Ishikawa (cell line): ENCODE data around the gene ZFR2.

Source experiments
- CEBPB ChIP-seq: IDR thresholded peaks from 2 replicates; pipeline ENCODE4 v1.6.1; 2012
- CREB1 ChIP-seq: IDR thresholded peaks from 2 replicates; pipeline ENCODE4 v1.6.1; 2012; ENCODE audit warnings: low read depth
- EGR1 ChIP-seq: IDR thresholded peaks from 2 replicates; pipeline ENCODE4 v1.6.1; 2012
- EP300 ChIP-seq: IDR thresholded peaks from 2 replicates; pipeline ENCODE4 v1.6.1; 2012; ENCODE audit warnings: borderline replicate concordance
- FOXM1 ChIP-seq: IDR thresholded peaks from 2 replicates; pipeline ENCODE4 v1.6.1; 2012; ENCODE audit warnings: low read depth, borderline replicate concordance
- MAX ChIP-seq: IDR thresholded peaks from 2 replicates; pipeline ENCODE4 v1.6.1; 2012
- NFIC ChIP-seq: IDR thresholded peaks from 2 replicates; pipeline ENCODE4 v1.6.1; 2012
- RAD21 ChIP-seq: IDR thresholded peaks from 2 replicates; pipeline ENCODE4 v1.6.1; 2012; ENCODE audit warnings: low read depth
- REST ChIP-seq: IDR thresholded peaks from 2 replicates; pipeline ENCODE4 v1.6.1; 2012; ENCODE audit warnings: low read depth, mild to moderate bottlenecking
- TAF1 ChIP-seq: IDR thresholded peaks from 2 replicates; pipeline ENCODE4 v1.6.1; 2012; ENCODE audit warnings: low read depth, mild to moderate bottlenecking
- TCF12 ChIP-seq: IDR thresholded peaks from 2 replicates; pipeline ENCODE4 v1.6.1; 2012; ENCODE audit warnings: low read depth
- TEAD4 ChIP-seq: IDR thresholded peaks from 2 replicates; pipeline ENCODE4 v1.6.1; 2012
- USF1 ChIP-seq: IDR thresholded peaks from 2 replicates; pipeline ENCODE4 v1.6.1; 2012
- YY1 ChIP-seq: IDR thresholded peaks from 2 replicates; pipeline ENCODE4 v1.6.1; 2012; ENCODE audit warnings: low read depth
- ZBTB7A ChIP-seq: IDR thresholded peaks from 2 replicates; pipeline ENCODE4 v1.6.1; 2012; ENCODE audit warnings: low read depth

Gene ZFR2

DNA sequence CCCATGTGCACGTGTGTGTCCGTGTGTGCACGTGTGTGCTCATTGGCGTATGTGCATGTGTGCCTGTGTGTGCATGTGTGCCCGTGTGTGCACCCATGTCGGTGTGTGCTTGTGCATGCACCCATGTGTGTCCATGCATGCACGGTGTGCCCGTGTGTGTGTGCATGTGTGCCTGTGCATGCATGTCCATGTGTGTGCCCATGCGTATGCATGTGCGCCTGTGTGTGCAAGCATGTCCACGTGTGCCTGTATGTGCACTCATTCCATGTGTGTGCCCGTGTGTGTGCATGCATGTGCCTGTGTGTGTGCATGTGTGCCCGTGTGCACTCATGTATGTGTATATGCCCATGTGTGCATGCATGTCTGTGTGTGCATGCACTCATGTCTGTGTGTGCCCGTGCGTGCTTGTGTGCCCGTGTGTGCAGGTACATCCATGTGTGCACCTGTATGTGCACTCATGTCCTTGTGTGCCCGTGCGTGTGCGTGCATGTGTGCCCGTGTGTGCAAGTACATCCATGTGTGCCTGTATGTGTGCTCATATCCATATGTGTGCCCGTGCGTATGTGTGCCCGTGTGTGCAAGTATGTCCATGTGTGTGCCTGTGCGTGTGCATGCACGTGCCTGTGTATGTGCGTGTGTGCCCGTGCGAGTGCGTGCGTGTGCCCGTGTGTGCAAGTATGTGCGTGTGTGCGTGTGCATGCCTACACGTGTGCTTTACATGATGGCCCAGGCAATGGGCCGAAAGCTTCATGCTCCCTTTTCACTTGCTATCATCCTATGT lies 61.1 kb downstream of the ZFR2 start:
- TF ChIP-seq RAD21: no peak
- TF ChIP-seq EP300: no peak
- TF ChIP-seq REST: no peak
- TF ChIP-seq FOXM1: no peak
- TF ChIP-seq TCF12: no peak
- no peak for TF ChIP-seq CREB1
- TF ChIP-seq TEAD4: no peak
- no peak for TF ChIP-seq MAX
- TF ChIP-seq NFIC: no peak
- no peak for TF ChIP-seq YY1
- no peak for TF ChIP-seq TAF1
- TF ChIP-seq CEBPB: no peak
- no peak for TF ChIP-seq EGR1
- TF ChIP-seq USF1: no peak
- TF ChIP-seq ZBTB7A: no peak

GRCh38 chr19:3807131-3807480 lies 61.7 kb downstream of the ZFR2 start:
- TF ChIP-seq MAX: no peak
- TF ChIP-seq CREB1: no peak
- TF ChIP-seq TEAD4: no peak
- TF ChIP-seq TCF12: no peak
- no peak for TF ChIP-seq FOXM1
- no peak for TF ChIP-seq YY1
- no peak for TF ChIP-seq CEBPB
- TF ChIP-seq NFIC: no peak
- no peak for TF ChIP-seq USF1
- TF ChIP-seq EP300: no peak
- no peak for TF ChIP-seq TAF1
- TF ChIP-seq ZBTB7A: no peak
- no peak for TF ChIP-seq REST
- no peak for TF ChIP-seq RAD21
- TF ChIP-seq EGR1: no peak

GRCh38 chr19:3805859-3806258 lies 63.0 kb downstream of the ZFR2 start:
- TF ChIP-seq EP300: no peak
- no peak for TF ChIP-seq RAD21
- TF ChIP-seq NFIC: no peak
- no peak for TF ChIP-seq FOXM1
- no peak for TF ChIP-seq REST
- TF ChIP-seq TAF1: no peak
- no peak for TF ChIP-seq TCF12
- TF ChIP-seq USF1: no peak
- TF ChIP-seq CEBPB: no peak
- no peak for TF ChIP-seq CREB1
- no peak for TF ChIP-seq TEAD4
- no peak for TF ChIP-seq ZBTB7A
- TF ChIP-seq YY1: no peak
- TF ChIP-seq MAX: no peak
- no peak for TF ChIP-seq EGR1
